Activated CD8-positive, alpha-beta memory T cell treated with anti-CD3 and anti-CD28 coated beads, Interleukin-2, amount 10 ng/mL, durations not matched to agents 7 days and 5 days (primary cell): ENCODE measurements around the gene UBE2S. TPM values are rescaled to one million over a fixed set of nuclear protein-coding genes. Genes with fewer than 3 reads are reported as not detected.
"Not testable (repeated sequence)": the region's sequence is repeated elsewhere in the genome, so short reads cannot be mapped to it uniquely, and the experiment has no call there.

Source experiments
- ATAC-seq: fragments of 150-1000 bp; cut with Tn5 transposase; one replicate; pipeline ENCODE4 v1.10.0; 2021; ENCODE audit warnings: moderate library complexity
- CTCF ChIA-PET: fragments of 350-600 bp; sonication (Branson Sonifier 250); formaldehyde crosslinking; loops from one replicate; lab custom pipeline; 2021; ENCODE audit warnings: antibody characterized with exemption; lab: Charles Lee
- DNase-seq: peaks from one replicate; pipeline ENCODE4 v3.0.0-alpha.2; 2020
- H3K27ac Mint-ChIP-seq: one replicate; pipeline ENCODE4 v1.8.0; 2021; ENCODE audit warnings: mild to moderate bottlenecking, mixed read lengths
- H3K27me3 Mint-ChIP-seq: one replicate; pipeline ENCODE4 v1.8.0; 2021; ENCODE audit warnings: mixed read lengths
- H3K36me3 Mint-ChIP-seq: one replicate; pipeline ENCODE4 v1.8.0; 2021; ENCODE audit warnings: mild to moderate bottlenecking, mixed read lengths
- H3K4me1 Mint-ChIP-seq: one replicate; pipeline ENCODE4 v1.8.0; 2021; ENCODE audit warnings: mixed read lengths
- H3K4me3 Mint-ChIP-seq: one replicate; pipeline ENCODE4 v1.8.0; 2021; ENCODE audit warnings: mild to moderate bottlenecking, moderate library complexity, mixed read lengths
- H3K9me3 Mint-ChIP-seq: one replicate; pipeline ENCODE4 v1.8.0; 2022; ENCODE audit warnings: low read depth, mixed read lengths
- total RNA-seq, 2 experiments: library from RNA; stranded (reverse); gene quantifications; one replicate each; pipeline ENCODE4 v1.2.3, GENCODE V29; 2021

UBE2S gene
- total RNA-seq, 2 experiments from 2014 or later = 311 to 421 TPM

DNA sequence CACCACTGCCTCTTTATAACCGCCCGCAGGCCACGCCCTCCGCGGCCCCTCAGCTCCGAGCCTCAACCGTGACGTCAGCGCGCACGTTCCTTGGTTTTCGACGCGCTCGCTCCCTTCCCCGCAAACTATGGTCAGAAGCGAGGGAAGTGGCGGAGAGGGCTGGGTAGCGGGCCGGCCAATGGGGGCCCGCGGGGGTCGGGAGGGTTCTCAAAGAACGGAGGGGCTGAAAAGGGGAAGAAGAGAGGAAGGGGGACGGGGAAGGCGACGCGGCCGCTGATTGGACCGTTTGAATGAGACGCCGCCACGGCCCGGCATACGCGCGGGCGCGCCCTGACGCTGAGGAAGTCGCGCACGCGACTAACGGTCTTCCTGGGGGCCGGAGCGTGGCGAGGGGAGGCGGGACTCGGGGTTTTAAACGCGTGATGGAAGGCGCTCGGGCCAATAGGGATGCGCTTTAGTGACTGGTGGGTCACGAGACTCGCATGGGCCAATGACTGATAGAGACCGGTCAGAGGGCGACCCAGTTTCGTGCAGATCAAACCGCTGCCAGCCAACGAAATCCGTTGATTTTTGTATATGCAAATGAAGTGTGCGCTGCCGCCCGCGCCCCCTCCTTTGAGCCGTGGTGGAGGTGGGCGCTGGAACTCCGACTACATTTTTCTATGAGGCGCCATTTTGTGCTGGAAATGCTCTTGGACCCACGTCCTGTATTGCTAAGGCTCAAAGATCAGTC, 378 bp upstream of the UBE2S start:
- peak overlapping the region; percentile 97 for H3K27ac Mint-ChIP-seq
- CTCF ChIA-PET = interaction anchor here (0.6 to 2.4 kb wide), 9 partner anchors 10 to 266 kb away, joined by 3 to 12 read pairs (median 4); partner anchors contain the start of gene KMT5C

DNA sequence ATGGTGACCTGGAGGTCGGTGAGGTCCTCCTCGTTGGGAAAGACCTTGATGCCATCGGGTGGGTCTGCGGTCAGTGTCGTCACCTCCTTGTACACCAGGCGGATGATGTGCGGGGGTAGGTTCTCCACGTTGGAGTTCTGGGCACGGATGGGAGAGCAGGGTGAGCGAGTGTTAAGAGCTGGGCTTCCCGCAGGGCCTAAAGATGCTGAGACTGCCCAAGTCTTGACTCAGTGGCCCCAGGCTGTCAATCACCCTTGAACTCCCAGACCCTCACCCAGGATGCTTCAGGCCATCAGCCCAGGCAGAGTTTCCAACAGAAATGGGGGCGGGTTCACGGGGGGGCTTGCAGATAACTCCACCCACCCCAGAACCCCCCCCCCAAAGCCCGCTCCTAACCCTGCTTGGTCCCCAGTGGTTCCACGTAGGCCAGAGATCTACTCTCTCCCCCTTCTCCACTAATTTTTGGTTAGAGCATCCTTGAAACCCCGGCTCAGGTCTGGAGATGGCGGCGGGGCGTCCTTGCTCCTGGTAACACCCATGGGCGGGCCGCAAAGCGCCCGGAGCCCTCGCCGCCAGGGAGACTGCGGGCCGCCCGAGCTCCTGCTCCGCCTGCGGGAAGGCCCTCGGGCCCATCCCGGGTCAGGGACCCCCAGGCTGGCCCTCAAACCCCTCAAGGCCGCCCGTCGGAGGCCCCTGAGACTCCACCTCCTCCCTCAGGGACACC, 600 bp downstream of the UBE2S start:
- Mint-ChIP-seq H3K27me3 (peaks cover 5% of the 10 kb centered on the region), H3K4me1 (peaks cover 48% of the 10 kb centered on the region), H3K27ac (peak overlapping the region; percentile 97), H3K9me3 (no peaks in the 10 kb centered on the region), H3K4me3 (peak overlapping the region; percentile 88), H3K36me3 (peaks cover 48% of the 10 kb centered on the region)
- DNase-seq (peak; percentile 58), ATAC-seq (no peak)
- CTCF ChIA-PET = interaction anchor here (0.6 to 1.9 kb wide), 7 partner anchors 11 to 265 kb away, joined by 3 to 4 read pairs (median 4); partner anchors contain the start of gene KMT5C

More for the DNA sequence above, 378 bp upstream of the UBE2S start:
- H3K9me3 Mint-ChIP-seq = no peaks in the 10 kb centered on the region
- H3K27me3 Mint-ChIP-seq = peaks cover 5% of the 10 kb centered on the region
- peaks cover 39% of the 10 kb centered on the region for H3K36me3 Mint-ChIP-seq
- H3K4me3 Mint-ChIP-seq = peak overlapping the region; percentile 88
- peaks cover 39% of the 10 kb centered on the region for H3K4me1 Mint-ChIP-seq
- peak; percentile 99 for DNase-seq
- ATAC-seq = peak; percentile 92

DNA sequence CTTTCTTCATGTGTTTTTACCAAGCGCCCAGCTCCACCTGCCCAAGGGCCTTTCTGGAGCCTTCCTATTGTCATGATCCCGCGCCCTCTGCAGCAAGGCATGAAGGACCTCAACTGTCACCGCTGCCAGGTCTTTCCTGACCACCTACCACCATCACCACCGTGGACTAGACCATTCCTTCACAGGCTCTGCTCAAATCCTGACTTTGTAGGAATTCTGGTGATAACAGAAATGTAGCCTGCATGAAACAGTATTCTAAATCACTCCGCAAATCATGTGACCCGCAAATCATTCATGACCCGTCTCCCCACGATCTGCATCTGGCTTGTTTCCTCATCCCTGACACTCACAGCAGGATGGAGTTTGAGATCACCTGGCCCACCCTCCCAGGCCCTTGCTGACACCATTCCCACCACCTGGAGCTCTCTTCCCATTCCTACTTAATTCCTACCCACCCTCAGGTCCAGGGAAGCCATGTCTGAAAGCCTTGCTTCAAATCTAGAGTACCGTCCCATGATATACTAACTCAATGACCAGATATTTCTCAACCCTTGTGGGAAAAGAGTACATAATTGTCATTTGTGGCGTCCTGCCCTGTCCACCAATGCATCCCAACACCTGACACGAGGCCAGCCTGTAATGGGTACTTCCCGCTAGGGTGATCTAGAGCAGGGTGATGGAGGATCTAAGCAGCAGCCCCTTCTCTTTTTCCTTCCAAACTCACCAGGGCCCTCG, 1.3 kb downstream of the UBE2S start:
- Mint-ChIP-seq H3K27me3 (no peaks in the 10 kb centered on the region), H3K4me3 (peak overlapping the region; percentile 88), H3K27ac (peak overlapping the region; percentile 97), H3K36me3 (peaks cover 53% of the 10 kb centered on the region), H3K4me1 (peaks cover 50% of the 10 kb centered on the region), H3K9me3 (no peaks in the 10 kb centered on the region)
- ATAC-seq (no peak), DNase-seq (no peak)
- CTCF ChIA-PET = interaction anchor here (0.8 to 1.9 kb wide), 3 partner anchors 12 to 114 kb away, joined by 3 to 4 read pairs (median 3); no protein-coding TSS in a partner anchor

DNA sequence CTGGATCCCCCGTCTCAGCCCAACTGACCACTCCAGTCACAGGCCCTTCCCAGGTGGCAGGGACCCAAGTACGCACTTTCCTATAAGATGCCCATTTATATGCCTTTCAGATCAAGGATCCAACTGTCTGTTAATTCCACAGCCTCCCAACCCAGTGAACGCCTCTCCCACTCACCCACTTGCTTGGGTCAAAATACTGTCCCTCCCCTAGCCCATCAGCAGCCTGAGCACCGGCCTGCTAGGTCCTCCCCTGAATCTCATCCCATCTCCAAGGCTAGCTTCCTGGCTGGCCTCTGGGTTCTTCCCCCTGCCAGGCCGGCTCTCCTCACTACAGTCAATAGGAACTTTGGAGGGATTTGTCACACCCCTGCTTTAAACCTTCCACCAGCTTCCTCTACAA, 1.9 kb downstream of the UBE2S start:
- DNase-seq (no peak), ATAC-seq (no peak)
- Mint-ChIP-seq H3K36me3 (peaks cover 57% of the 10 kb centered on the region), H3K27ac (peak overlapping the region; percentile 97), H3K4me1 (peaks cover 54% of the 10 kb centered on the region), H3K9me3 (no peaks in the 10 kb centered on the region), H3K4me3 (peak overlapping the region; percentile 88), H3K27me3 (no peaks in the 10 kb centered on the region)
- CTCF ChIA-PET = interaction anchor here (0.8 to 1.2 kb wide), 2 partner anchors 13 to 104 kb away, joined by 3 read pairs; no protein-coding TSS in a partner anchor

DNA sequence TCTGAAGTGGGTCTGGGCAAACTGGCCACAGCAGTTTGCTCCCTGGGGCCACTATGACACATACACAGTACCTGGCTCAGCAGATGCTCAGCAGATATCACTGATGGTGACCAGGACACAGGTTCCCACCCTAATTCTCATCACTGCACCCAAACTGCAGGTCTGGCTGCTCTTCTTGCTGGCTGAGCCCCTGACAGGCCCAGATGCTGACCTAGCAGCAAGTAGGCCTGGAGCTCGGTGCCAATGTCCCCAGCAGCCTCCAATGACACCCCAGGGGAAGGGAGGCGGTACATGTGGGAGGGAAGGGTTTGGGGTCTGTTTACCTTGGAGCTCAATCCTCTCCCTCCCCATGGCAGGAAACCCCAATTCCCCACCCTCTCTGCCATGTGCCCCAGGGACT, 5.1 kb downstream of the UBE2S start:
- no peak for ATAC-seq
- CTCF ChIA-PET = no interaction called here
- peaks cover 62% of the 10 kb centered on the region for H3K4me1 Mint-ChIP-seq

DNA sequence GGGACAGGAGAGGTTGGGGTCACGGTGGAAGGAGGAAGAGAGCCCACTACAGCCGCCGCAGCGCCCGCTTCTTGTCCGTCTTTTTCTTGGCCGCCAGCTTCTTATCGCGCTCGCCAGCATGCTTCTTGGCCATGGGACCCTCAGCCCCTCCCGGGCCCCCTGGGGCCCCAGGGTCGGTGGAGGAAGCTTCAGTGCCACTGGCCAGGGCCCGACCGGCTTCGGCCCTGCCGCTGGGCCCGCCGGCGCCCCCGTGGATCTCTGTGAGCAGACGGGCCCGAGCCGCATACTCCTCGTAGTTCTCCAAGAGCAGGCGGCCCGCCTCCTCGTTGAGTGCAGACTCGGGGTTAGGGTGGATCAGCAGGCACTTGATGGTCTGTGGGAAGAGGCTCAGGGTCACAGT, 6.2 kb downstream of the UBE2S start:
- H3K27ac Mint-ChIP-seq, H3K9me3 Mint-ChIP-seq, H3K27me3 Mint-ChIP-seq, DNase-seq, H3K4me3 Mint-ChIP-seq, CTCF ChIA-PET, ATAC-seq: not testable (repeated sequence)
- H3K4me1 Mint-ChIP-seq = peaks cover 60% of the 10 kb centered on the region
- peaks cover 52% of the 10 kb centered on the region for H3K36me3 Mint-ChIP-seq

More for the DNA sequence above, 5.1 kb downstream of the UBE2S start:
- DNase-seq = no peak
- Mint-ChIP-seq H3K9me3 (no peaks in the 10 kb centered on the region), H3K27ac (peak overlapping the region; percentile 43), H3K27me3 (no peaks in the 10 kb centered on the region), H3K4me3 (no peak overlapping the region), H3K36me3 (peaks cover 59% of the 10 kb centered on the region)

DNA sequence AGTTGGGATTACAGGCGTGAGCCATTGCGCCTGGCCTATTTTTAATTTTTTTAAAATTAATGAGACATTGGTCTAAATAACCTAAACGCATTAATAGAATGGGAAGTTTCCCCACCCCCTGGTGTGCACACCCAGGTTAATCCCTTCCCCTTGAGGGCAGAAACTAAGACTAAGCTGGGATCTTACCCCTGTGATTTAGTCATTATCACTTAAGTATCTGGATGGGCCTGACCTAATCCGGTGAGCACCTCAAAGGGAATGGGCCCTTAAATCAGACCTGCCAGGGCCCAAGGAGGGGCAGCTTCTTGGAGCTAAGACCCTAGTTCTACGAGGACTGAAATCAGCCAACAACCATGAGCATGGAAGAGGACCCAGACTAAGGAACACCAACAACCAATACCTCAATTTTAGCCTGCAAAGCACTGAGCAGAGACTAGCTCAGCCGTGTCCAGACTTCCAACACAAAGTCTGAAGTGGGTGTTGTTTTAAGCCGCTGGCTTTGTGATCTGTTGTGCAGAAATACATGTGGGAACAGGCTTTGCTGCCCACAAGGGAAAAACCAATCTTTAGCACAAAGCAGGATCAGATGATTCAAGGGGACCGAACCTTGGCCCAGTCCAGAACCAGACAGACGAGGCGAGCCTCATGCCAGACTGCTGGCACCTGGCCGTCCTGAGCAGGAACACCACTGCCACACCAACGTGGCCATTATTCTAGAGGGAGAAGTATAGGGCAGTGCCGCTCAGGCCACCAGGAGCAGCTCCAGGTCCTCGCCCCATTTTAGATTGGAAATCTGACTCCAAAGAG, 7.1 kb downstream of the UBE2S start:
- DNase-seq (no peak), ATAC-seq (peak; percentile 6)
- Mint-ChIP-seq H3K36me3 (peaks cover 43% of the 10 kb centered on the region), H3K4me3 (no peak overlapping the region), H3K27me3 (no peaks in the 10 kb centered on the region), H3K4me1 (peaks cover 51% of the 10 kb centered on the region), H3K27ac (no peak overlapping the region), H3K9me3 (no peaks in the 10 kb centered on the region)
- CTCF ChIA-PET = interaction anchor here (0.8 to 1.7 kb wide), 2 partner anchors 206 to 259 kb away, joined by 3 to 7 read pairs; partner anchors contain the start of gene ZNF865

DNA sequence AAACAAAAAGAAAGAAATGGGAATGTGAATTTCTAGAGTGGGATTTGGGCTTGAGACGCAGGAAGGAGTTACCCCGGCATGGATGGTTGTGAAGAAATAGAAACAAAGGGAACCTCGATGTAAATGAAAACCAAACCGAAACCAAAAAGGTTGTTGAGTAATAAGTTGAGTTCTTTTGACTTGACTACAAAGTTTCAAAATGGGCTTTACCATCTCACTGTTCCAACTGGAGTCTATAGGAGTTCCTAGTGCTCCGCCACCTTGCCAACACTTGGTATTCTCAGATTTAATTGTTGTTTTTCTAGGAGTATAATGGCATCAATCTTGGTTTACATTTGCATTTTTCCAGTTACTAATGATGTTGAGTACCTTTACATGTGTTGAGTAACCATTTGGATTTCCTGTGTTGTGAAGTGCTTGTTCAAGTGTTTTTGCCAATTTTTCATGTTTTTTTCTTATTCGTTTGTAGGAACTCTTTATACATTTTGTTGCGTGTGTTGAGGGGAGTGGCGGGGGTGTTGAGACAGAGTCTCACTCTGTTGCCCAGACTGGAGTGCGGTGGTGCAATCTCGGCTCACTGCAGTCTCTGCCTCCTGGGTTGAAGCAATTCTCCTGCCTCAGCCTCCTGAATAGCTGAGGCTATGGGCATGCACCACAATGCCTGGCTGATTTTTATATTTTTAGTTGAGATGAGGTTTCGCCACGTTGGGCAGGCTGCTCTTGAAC, 9.2 kb downstream of the UBE2S start:
- ATAC-seq (peak; percentile 43), DNase-seq (no peak)
- no peaks in the 10 kb centered on the region for H3K9me3 Mint-ChIP-seq
- CTCF ChIA-PET = no interaction called here
- peaks cover 30% of the 10 kb centered on the region for H3K36me3 Mint-ChIP-seq
- peaks cover 38% of the 10 kb centered on the region for H3K4me1 Mint-ChIP-seq
- peak overlapping the region; percentile 59 for H3K4me3 Mint-ChIP-seq
- H3K27ac Mint-ChIP-seq = peak overlapping the region; percentile 88
- no peaks in the 10 kb centered on the region for H3K27me3 Mint-ChIP-seq

DNA sequence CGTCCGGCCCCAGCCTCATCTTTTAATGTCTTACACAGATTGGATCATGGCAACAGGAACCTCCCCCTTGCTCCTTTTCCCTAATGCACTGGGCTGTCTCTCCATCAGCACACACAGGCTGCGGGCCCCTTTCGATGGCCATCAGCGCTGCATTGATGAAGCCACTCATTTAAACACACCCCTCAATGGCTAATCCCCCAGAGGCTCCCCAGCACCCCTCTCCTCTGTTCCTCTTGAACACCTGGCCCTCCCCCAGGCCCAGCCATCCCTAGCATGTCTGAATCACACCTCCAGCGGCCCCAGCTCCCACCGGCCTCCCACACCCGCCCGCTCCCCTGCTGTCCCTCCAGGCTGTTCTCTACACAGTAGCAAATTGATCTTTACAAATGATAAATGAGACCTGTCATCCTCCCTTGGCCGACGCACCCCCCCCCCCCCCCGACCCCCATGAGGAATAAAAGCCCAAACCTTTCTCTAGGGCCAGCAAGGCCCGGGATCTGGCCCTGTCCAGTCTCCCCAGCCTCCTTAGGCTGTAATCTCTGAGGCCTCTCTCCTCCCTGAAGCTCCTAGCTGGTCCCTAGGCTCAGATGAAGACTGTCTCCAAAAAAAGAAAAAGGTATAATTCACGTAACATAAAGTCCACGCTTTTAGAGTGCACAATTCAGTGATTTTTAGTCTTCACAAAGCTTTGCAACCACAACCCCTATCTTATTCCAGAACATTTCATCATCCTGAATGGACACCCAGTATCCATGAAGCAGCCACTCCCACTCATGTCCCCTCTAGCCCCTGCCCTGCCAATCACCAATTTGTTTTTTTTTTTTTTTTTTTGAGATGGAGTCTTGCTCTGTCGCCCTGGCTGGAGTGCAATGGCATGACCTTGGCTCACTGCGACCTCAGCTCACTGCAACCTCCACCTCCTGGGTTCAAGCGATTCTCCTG, 14.5 kb downstream of the UBE2S start:
- Mint-ChIP-seq H3K27ac (no peak overlapping the region), H3K4me1 (peaks cover 25% of the 10 kb centered on the region), H3K27me3 (no peaks in the 10 kb centered on the region), H3K9me3 (no peaks in the 10 kb centered on the region), H3K36me3 (peaks cover 19% of the 10 kb centered on the region), H3K4me3 (no peak overlapping the region)
- no peak for DNase-seq
- ATAC-seq = no peak
- CTCF ChIA-PET = no interaction called here

DNA sequence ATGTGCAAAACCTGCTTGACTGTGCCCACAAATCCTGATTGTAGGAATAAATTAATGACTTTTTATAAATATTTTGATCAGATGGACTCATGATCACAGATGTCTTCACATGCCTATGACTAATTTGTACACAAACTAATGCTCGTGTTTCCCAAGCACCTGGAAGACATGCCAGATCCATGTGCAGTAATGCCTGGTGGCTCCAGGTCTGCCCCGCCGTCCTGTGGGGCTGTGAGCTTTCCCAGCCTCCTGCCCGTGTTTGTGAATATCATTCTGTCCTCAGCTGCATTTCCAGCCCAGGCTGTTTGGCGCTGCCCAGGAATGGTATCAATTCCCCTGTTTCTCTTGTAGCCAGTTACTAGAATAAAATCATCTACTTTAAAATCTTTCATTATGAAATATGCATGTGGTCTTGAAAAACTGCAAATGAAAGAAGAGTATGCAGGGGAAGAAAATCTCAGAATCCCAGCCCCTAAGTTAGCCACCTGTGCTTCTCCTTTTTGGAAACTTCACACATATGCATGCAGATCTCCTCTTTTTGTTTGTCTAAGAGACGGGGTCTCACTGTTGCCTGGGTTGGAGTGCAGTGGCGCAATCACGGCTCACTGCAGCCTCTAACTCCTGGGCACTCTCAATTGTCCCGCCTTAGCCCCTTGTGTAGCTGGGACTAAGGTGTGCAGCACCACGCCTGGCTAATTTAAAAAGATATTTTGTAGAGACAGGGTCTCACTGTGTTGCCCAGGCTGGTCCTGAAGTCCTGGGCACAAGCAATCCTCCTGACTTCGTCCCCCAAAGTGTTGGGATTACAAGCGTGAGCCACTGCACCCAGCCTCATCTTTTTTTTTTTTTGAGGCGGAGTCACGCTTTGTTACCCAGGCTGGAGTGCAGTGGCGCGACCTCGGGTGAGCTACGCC, 15.6 kb downstream of the UBE2S start:
- peaks cover 30% of the 10 kb centered on the region for H3K36me3 Mint-ChIP-seq
- H3K27ac Mint-ChIP-seq = no peak overlapping the region
- H3K4me1 Mint-ChIP-seq = peaks cover 30% of the 10 kb centered on the region
- no peaks in the 10 kb centered on the region for H3K9me3 Mint-ChIP-seq
- DNase-seq (no peak), ATAC-seq (no peak)
- H3K27me3 Mint-ChIP-seq = no peaks in the 10 kb centered on the region
- no peak overlapping the region for H3K4me3 Mint-ChIP-seq
- CTCF ChIA-PET = interaction anchor here (2.2 kb wide), 1 partner anchor 100 kb away, joined by 4 read pairs; no protein-coding TSS in a partner anchor
